ENCODE measurements around the gene CAMK1D.

DNA sequence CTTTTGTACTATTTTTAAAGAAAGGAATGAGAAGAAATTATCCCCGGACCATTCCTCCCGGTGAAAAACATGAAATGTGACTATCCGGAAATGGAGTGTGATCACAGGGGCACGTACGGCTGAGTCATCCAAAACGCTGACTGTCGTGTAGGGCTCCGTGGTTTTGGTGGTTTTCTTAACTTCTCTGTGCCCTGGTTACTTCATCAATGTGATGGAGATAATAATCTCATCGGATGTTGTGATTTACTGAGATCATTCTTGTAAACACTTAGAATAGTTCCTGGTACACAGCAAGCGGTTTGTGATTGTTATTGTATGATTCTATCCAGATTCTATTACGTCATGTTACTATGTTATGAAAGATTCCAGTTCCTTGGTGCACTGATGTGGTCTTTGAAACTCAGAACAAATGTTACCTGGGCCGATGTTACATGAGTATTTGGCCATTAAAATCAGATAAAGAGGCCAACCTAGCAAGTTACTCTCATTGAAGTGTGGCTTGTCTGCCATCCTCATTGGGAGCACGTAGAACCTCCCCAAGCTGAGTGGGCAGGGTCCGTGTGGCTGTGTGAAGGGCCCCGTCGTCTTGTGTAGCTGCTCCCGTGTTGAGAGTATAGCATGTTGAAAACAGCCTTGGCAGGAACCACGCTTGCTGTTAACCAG, 99.5 kb downstream of the CAMK1D start:
- no peak for TF ChIP-seq CTCF (IDR thresholded peaks at IDR 0.05; ENCODE audit: control extremely low read depth in 1 of 3, insufficient read depth in 1 of 3, low read depth in 1 of 3, low read length in 3 of 3)
- no peak for TF ChIP-seq CEBPB (IDR thresholded peaks at IDR 0.05; ENCODE audit: low read depth, low read length)
- TF ChIP-seq RAD21 (IDR thresholded peaks at IDR 0.05 in 1 of 2, conservative IDR thresholded peaks at IDR 0.05 in 1 of 2; ENCODE audit: low read depth in 2 of 2, low read length in 2 of 2), result no peak
- TF ChIP-seq PHF8 (conservative IDR thresholded peaks at IDR 0.05; ENCODE audit: low read depth, low read length), result no peak
- TF ChIP-seq POLR2A (IDR thresholded peaks at IDR 0.05; ENCODE audit: control extremely low read depth in 1 of 2, low read depth in 2 of 2, low read length in 2 of 2), result no peak
- no peak for TF ChIP-seq MAX (IDR thresholded peaks at IDR 0.05)
- no peak for TF ChIP-seq YY1 (IDR thresholded peaks at IDR 0.05; ENCODE audit: low read depth, low read length)
- no peak for TF ChIP-seq NRF1 (IDR thresholded peaks at IDR 0.05; ENCODE audit: low read depth, low read length)
- TF ChIP-seq E2F6 (IDR thresholded peaks at IDR 0.05), result no peak
- no peak for TF ChIP-seq HDAC6 (IDR thresholded peaks at IDR 0.05; ENCODE audit: low read depth, low read length)

All from H1 (cell line).